Activated naive CD8-positive, alpha-beta T cell treated with anti-CD3 and anti-CD28 coated beads for 36 hours (primary cell): ENCODE measurements around the gene ELAVL3. TPM values are rescaled to one million over a fixed set of nuclear protein-coding genes. Genes with fewer than 3 reads are reported as not detected.
A peak's percentile ranks its signal among the peaks of the same experiment; 100 is the strongest.

Experiments used
- DNase-seq: peaks from one replicate; pipeline ENCODE4 v3.0.0; 2021
- H3K27ac Mint-ChIP-seq: one replicate; pipeline ENCODE4 v1.8.0; 2022; ENCODE audit warnings: mild to moderate bottlenecking, moderate library complexity, mixed read lengths
- H3K27me3 Mint-ChIP-seq: one replicate; pipeline ENCODE4 v1.8.0; 2022; ENCODE audit warnings: mild to moderate bottlenecking, mixed read lengths
- H3K36me3 Mint-ChIP-seq: one replicate; pipeline ENCODE4 v1.8.0; 2021; ENCODE audit warnings: mild to moderate bottlenecking, mixed read lengths
- H3K4me1 Mint-ChIP-seq: one replicate; pipeline ENCODE4 v1.8.0; 2021; ENCODE audit warnings: mixed read lengths
- H3K4me3 Mint-ChIP-seq: one replicate; pipeline ENCODE4 v1.8.0; 2022; ENCODE audit warnings: mild to moderate bottlenecking, moderate library complexity, mixed read lengths
- H3K9me3 Mint-ChIP-seq: one replicate; pipeline ENCODE4 v1.8.0; 2022; ENCODE audit warnings: mixed read lengths
- total RNA-seq, 2 experiments: library from RNA; stranded (reverse); gene quantifications; one replicate each; pipeline ENCODE4 v1.2.3, GENCODE V29; 2021

Gene ELAVL3
- total RNA-seq, 2 experiments from 2014 or later, result not detected

DNA sequence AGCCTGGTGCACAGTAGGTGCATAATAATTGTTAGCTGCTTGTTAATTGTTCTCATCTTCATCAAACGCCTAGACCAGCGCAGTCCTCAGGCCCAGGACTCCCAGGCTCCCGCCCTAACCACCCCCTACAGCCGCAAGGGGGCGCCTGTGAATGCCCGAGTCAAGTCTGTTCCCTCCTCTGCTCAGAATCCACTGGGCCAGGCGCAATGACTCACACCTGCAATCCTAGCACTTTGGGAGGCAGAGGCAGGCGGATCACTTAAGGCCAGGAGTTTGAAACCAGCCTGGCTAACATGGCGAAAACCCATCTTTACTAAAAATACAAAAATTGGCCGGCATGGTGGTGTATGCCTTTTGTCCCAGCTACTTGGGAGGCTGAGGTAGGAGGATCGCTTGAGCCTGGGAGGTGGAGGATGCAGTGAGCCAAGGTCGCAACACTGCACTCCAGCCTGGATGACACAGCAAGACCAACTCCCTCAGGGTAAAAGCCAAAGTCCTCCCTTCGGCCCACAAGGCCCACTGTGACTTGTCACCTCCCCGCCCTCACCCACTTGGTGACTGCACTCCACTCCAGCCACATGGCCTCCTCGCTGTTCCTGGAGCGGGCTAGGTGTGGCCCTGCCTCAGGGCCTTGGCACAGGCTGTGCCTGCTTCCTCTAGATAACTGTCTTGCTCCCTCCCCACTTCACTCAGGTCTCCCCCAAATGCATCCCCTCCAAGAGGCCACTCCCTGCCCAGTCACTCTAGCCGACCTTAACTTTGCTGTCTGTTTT lies 15.7 kb upstream of the ELAVL3 start:
- Mint-ChIP-seq H3K4me3 (no peak overlapping the region), H3K27ac (no peak overlapping the region), H3K9me3 (no peaks in the 10 kb centered on the region), H3K36me3 (peaks cover 6% of the 10 kb centered on the region), H3K4me1 (no peaks in the 10 kb centered on the region), H3K27me3 (no peaks in the 10 kb centered on the region)
- peak; percentile 70 for DNase-seq

DNA sequence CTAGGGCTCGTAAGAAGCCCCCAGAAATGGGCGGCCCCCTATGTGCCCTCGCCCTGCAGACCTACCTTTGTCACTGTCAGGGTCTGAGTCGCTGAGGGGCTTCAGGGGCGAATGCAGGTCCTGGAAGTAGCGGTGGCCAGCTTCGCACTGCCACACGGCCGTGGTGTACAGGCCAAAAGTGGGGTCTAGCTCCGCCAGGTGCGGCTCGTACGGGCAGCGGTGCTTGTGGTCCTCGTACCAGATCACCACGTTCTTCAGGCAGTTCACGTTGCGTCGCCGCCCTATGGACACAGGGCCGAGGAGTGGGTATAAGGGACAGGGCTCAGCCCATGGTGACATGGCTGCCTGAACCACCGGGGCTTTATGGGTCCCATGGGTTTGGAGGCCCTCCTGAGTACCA lies 15.0 kb upstream of the ELAVL3 start:
- DNase-seq, result no peak
- Mint-ChIP-seq H3K4me3 (no peak overlapping the region), H3K27ac (no peak overlapping the region), H3K4me1 (no peaks in the 10 kb centered on the region), H3K27me3 (no peaks in the 10 kb centered on the region), H3K9me3 (no peaks in the 10 kb centered on the region), H3K36me3 (peaks cover 9% of the 10 kb centered on the region)

DNA sequence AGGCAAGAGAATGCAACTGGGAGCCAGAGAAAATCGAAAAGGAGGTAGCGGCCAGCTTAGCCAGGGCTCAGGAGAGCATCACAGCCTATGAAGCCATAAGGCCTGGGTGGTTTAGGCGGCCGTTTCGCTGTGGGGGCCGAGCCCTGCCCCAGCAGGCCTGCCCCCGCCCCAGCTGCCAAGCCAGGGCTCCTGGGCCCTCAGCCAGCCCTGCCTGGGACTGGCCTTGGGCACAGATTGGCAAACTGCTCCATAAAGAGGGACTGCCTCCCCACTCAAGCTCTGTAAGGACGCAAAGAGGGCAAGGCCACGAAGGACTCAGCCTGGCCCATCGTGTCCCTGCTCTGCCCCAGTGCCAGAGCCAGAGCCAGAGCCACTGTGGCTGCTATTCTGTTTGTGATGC lies 14.6 kb upstream of the ELAVL3 start:
- Mint-ChIP-seq H3K9me3 (no peaks in the 10 kb centered on the region), H3K4me3 (no peak overlapping the region), H3K36me3 (peaks cover 13% of the 10 kb centered on the region), H3K27me3 (no peaks in the 10 kb centered on the region), H3K27ac (no peak overlapping the region), H3K4me1 (no peaks in the 10 kb centered on the region)
- no peak for DNase-seq

DNA sequence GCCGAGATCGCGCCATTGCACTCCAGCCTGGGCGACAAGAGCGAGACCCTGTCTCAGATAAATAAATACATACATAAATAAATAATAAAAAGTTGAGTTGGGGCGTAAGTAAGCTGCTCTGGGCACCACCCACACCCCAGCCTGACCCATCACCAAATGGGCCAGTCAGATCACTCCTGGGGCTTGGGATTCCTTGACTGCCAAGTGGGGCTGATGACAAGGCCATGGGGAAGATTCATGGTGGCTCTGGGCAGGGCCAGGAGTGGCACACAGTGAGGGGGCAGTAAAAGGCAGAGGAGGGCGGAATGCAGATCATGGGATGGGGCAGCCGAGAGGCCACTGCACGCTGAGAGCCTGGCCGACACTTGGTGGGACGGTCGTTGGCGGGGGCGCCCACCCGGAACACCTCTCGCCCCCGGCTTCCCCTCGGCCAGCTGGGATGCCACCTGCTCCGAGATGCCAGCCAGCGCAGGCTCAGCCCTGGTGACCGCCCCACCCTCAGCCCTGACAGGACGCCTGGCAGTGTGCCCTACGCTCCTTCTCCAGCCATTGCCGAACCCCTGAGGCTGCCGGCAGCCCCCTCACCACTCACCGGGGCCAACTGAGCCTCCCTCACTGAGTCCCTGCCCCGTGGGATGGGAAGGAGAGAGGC lies 13.9 kb upstream of the ELAVL3 start:
- no peaks in the 10 kb centered on the region for H3K4me1 Mint-ChIP-seq
- no peaks in the 10 kb centered on the region for H3K27me3 Mint-ChIP-seq
- H3K27ac Mint-ChIP-seq, result no peak overlapping the region
- DNase-seq, result no peak
- H3K9me3 Mint-ChIP-seq, result no peaks in the 10 kb centered on the region
- H3K4me3 Mint-ChIP-seq, result no peak overlapping the region
- H3K36me3 Mint-ChIP-seq, result peaks cover 15% of the 10 kb centered on the region

DNA sequence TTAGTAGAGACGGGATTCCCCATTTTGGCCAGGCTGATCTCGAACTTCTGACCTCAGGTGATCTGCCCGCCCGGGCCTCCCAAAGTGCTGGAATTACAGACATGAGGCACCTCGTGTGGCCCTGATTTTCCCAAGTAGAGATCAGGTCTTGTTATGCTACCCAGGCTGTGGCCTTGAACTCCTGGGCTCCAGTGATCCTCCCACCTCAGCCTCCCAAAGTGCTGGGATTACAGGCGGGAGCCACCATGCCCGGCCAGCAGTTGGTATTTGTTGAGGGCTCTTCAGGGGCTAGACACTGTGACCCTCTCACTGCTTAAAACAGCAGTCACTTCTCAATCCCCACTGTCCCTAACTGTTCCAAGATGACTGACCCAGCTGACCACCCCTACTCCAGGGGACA lies 8.5 kb upstream of the ELAVL3 start:
- DNase-seq, result no peak
- Mint-ChIP-seq H3K4me3 (no peak overlapping the region), H3K36me3 (peaks cover 21% of the 10 kb centered on the region), H3K4me1 (no peaks in the 10 kb centered on the region), H3K9me3 (no peaks in the 10 kb centered on the region), H3K27ac (no peak overlapping the region), H3K27me3 (no peaks in the 10 kb centered on the region)

DNA sequence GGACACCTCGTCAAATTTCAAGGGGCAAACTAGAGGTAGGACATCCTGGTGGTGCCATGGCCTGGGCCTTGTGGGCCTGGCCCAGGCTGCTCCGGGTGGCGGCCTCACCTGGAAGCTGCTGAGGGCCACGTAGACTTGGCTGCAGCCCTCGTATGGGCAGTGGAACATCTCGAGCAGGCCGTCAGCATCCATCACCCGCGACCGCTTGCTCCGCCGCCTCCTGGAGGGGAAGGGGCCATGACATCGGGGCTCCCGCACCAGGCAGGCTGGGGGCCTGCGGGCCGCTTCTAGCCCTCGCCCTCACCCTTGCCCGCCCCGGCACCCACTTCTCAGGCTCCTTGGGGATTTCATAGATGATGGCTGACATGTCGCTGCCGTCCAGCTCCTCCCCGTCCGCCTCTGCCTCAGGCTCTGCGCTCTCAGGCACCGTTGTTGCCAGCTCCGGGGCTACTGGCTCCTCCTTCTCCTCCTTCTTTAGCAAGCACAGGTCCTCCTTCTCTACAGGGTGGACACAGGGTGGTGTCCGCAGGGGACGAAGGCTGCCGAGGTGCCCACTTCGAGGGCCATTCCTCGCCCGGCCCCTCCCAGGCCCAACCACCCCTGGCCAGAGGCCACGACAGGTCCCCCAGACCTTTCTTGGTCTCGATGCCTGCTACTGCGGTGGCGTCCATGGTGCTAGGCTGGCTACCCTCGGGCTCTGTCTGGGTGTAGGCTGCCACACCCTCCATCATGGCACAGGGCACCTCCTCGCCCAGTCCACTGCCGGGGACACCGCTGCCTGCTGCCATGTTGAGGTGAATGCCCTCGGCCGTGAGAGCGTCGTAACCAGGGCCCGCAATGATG lies 6.0 kb upstream of the ELAVL3 start:
- peaks cover 27% of the 10 kb centered on the region for H3K36me3 Mint-ChIP-seq
- H3K27ac Mint-ChIP-seq, result no peak overlapping the region
- H3K4me1 Mint-ChIP-seq, result peaks cover 11% of the 10 kb centered on the region
- H3K9me3 Mint-ChIP-seq, result no peaks in the 10 kb centered on the region
- no peak overlapping the region for H3K4me3 Mint-ChIP-seq
- peaks cover 11% of the 10 kb centered on the region for H3K27me3 Mint-ChIP-seq
- no peak for DNase-seq

DNA sequence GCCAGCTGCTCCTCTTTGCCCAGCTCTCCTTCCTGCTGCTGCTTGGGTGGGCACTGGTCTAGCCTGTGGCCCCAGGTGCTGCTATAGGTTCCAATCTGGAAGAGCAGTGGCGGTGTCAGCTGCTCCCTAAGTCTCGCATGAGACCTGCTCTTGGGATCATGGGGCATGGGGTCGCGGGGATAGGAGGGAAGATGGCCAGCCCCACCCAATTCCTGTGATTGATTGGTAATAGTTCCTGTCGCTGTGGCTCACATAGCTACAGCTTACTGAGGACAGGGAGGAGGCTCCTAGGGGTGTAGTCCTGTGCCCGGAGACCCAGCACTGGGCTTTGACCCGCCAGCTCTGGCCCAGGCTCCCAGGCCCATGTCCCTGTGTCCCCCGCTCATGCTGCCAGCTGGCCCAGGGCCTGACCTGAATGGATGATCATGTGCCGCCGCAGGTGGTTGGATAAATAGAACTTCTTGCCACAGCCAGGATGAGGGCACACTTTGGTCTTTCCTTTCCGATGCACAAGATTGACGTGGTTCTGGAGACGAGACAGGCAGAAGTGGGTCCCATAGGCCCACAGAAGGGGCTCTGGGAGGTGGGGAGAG lies 4.5 kb upstream of the ELAVL3 start:
- no peak overlapping the region for H3K27ac Mint-ChIP-seq
- H3K4me3 Mint-ChIP-seq, result no peak overlapping the region
- no peak for DNase-seq
- H3K27me3 Mint-ChIP-seq, result peaks cover 22% of the 10 kb centered on the region
- no peaks in the 10 kb centered on the region for H3K9me3 Mint-ChIP-seq
- peaks cover 18% of the 10 kb centered on the region for H3K4me1 Mint-ChIP-seq
- H3K36me3 Mint-ChIP-seq, result peaks cover 21% of the 10 kb centered on the region

DNA sequence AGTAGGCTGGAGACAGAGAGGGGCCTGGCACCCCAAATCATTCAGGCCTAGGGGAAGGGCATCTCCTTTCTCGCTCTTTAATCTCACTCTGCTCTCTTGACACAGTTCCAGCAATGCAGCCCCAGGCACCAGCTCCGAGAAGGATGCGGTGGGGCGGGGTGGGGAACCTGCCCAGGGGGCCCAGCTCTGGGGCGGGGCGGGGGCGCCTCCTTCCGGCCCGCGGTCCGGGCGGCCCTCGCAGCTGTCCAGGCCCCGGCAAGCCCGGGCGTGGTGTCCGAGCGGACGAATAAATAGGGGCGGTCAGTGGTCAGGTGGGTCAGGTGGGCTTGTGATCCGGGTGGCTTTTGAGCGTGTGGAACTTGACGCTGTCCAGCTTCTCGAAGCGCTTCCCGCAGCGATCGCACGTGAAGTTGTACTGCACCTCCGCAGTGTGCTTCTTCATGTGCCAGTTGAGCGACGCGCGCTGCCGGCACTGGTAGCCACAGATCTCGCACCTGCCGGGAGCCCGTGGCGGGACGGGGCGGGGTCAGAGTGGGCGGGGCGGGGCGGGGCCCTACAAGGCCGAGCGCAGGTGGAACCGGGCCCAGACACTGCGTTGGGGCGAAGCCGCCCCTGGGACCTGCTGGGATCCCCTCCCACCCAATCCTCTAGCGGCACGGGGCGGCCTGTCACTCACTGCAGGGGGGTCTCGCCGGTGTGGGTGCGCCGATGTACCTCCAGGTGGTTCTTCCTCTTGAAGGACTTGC lies 2.7 kb upstream of the ELAVL3 start:
- no peak for DNase-seq
- peaks cover 16% of the 10 kb centered on the region for H3K36me3 Mint-ChIP-seq
- peaks cover 18% of the 10 kb centered on the region for H3K4me1 Mint-ChIP-seq
- no peaks in the 10 kb centered on the region for H3K9me3 Mint-ChIP-seq
- no peak overlapping the region for H3K27ac Mint-ChIP-seq
- H3K4me3 Mint-ChIP-seq, result no peak overlapping the region
- H3K27me3 Mint-ChIP-seq, result peaks cover 31% of the 10 kb centered on the region

DNA sequence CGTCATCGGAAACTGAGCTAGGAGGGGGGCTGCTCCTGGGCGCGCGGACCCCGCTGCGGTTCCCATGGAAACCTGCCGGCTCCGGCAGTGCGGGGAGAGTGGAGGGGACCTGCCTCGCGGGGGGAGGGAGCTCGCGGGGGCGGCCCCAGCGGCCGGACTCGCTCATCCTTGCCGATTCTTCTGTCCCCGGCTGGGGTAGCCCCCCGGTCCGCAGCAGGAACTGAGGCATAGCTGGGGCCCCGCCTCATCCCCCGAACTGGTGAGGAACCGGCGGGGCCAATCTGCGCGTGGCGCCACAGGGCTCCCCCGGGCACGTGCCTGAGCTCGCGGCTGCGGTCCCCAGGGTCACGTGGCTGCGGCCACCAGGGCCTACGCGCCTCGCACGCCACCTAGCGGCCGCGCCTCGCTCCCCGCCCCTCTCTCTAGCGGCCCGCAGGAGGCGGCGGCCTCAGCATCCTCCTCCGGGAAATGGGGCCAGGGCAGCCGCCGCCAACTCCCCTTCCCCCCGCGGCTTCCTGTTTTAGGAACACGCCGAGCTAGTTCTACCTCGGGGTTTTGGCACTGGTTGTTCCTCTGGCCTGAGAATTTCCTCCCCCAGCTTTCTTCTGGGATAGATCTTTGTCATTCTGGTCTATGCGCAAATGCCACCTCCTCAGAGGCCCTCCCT lies 1.7 kb upstream of the ELAVL3 start:
- Mint-ChIP-seq H3K4me1 (peaks cover 18% of the 10 kb centered on the region), H3K27me3 (peaks cover 38% of the 10 kb centered on the region), H3K4me3 (peak overlapping the region; percentile 74), H3K9me3 (no peaks in the 10 kb centered on the region), H3K27ac (peak overlapping the region; percentile 82), H3K36me3 (peaks cover 16% of the 10 kb centered on the region)
- peak; percentile 92 for DNase-seq

DNA sequence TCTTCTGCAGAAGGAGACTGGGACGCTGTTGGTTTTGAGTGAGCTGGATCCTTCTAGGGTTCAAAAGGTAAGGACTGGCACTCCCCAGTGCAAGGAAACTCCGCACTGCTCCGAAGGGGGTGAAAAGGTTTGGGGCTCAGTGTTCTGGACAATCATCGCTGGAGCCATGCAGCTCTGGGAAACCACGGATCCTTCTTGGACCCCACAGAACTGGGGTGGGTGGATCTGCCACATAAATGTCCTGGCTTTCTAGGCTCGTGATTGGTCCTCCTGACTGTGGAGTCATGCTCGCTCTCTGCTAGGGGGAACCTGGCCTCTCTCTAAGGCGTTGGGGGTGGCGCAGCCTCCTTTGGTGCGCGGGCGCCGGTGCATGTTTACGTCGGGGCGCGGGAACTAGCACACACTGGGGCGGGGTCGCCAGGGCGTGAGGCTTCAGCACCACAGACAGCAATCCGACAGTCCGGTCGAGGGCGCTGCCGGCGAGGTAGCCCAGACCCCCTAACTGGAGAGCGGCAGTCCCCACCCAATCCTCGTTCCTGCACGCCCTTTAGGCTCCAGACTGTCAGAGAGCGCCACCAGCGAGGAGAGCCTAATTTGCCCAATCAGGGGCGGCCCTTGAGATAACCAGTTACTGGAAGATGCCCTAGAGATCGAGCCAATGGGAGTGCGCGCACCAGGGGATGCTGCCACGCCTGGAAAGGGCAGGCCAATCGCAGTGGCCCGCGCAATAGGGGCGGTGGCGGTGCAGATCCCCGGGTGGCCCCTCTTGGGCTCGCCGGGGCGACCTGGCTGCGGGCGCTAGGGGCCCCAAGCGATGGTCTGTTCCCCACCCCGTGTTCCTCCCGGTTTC lies 913 bp upstream of the ELAVL3 start:
- H3K4me3 Mint-ChIP-seq, result peak overlapping the region; percentile 74
- peak; percentile 91 for DNase-seq
- H3K27ac Mint-ChIP-seq, result peak overlapping the region; percentile 82
- peaks cover 42% of the 10 kb centered on the region for H3K27me3 Mint-ChIP-seq
- peaks cover 18% of the 10 kb centered on the region for H3K4me1 Mint-ChIP-seq
- no peaks in the 10 kb centered on the region for H3K9me3 Mint-ChIP-seq
- H3K36me3 Mint-ChIP-seq, result peaks cover 16% of the 10 kb centered on the region

DNA sequence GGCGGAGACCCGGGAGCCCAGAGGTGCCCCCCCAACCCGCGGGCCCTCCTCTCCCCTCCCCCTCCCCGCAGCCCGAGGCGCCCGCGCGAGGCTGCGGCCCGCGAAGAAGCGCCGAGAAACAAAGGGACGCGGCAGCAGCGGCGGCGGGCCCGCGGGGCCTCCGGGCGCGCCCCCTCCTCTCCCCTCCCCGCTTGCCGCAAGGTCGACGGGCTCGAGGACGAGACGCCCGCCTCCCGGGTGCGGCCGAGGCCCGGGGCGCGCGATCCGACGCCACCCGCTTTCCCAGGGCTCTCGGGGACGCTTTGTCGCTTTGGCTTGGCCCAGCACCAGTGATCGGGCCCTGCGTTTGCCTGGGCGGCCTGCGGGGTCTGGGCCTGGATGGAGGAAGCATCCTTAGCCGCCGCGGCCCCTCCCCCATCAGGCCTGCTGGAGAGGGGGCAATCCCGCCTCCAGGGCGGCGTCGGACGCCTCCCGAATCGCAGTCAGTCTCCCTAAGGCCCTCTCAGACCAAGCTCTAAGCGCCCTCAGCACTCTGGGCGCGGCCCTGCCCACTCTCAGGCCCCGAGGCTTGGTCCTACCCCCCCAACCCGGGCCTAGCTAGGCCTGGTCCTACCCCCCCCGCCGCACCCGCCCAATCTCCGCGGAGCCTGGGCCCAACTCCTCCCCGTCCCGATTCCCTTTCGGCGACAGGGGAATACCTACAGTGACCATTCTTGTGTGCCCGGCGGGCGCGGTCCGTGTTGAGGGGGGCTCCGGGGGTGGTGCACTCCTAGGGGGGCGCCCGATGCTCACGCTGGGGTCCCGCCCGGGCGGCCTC lies 740 bp downstream of the ELAVL3 start:
- DNase-seq, result no peak
- peaks cover 18% of the 10 kb centered on the region for H3K4me1 Mint-ChIP-seq
- no peak overlapping the region for H3K4me3 Mint-ChIP-seq

DNA sequence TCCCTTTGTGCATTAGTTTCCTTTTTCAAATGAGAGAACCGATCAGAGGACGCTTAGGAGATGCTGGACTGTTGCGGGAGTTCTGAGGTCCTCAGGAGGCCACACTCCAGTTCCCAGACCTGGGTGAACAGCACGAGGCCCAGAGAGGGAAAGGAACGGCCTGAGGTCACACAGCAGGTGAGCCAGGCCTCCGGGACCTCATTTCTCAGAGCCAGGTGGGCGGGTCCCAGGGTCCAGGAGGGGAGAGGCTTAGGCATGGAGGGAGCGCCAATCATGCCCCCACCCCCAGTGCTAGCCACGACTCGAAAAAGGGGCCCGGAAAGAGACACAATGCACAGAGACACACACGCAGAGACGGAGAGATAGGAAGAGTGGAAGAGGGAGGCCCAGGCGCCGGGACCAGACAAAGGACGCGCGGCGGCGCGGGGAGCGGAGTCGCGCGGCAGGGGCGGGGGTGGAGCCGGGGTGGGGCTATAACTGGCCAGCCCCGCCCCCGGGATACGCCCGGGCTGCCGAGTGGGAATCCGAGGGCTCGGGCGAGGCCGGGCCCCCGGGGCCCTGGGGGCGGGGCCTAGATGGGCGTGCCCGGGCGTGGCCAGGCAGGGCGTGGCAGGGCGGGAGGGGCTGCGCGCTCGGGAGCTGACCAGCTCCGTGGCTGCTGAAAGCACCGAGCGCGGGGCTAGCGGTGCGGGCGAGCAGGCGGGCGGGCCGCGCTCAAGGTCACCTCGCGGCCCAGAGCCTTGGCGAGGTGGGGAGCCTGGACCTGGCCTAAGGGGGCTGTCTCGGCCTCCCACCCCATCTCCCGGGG lies 1.6 kb downstream of the ELAVL3 start:
- Mint-ChIP-seq H3K27ac (no peak overlapping the region), H3K9me3 (no peaks in the 10 kb centered on the region), H3K36me3 (peaks cover 6% of the 10 kb centered on the region), H3K4me1 (peaks cover 18% of the 10 kb centered on the region), H3K4me3 (no peak overlapping the region), H3K27me3 (peaks cover 47% of the 10 kb centered on the region)
- peak; percentile 57 for DNase-seq

More for the DNA sequence above, 740 bp downstream of the ELAVL3 start:
- Mint-ChIP-seq H3K27ac (no peak overlapping the region), H3K9me3 (no peaks in the 10 kb centered on the region), H3K36me3 (peaks cover 11% of the 10 kb centered on the region), H3K27me3 (peaks cover 47% of the 10 kb centered on the region)
